PC-9 (cell line): ENCODE data around the gene SOCS1.

ENCODE experiments used
- EZH2 ChIP-seq: fragments of 200-600 bp; sonication (generic); IDR thresholded peaks from 2 replicates; pipeline ENCODE4 v1.8.0; 2017; ENCODE audit warnings: antibody characterized with exemption, low read depth
- TF ChIP-seq, protein P1 (sequence below): fragments of 200-600 bp; sonication (generic); conservative IDR thresholded peaks from 2 replicates; pipeline ENCODE4 v1.6.1; 2017; ENCODE audit warnings: mixed run types, antibody characterized with exemption, mild to moderate bottlenecking, moderate library complexity

DNA sequence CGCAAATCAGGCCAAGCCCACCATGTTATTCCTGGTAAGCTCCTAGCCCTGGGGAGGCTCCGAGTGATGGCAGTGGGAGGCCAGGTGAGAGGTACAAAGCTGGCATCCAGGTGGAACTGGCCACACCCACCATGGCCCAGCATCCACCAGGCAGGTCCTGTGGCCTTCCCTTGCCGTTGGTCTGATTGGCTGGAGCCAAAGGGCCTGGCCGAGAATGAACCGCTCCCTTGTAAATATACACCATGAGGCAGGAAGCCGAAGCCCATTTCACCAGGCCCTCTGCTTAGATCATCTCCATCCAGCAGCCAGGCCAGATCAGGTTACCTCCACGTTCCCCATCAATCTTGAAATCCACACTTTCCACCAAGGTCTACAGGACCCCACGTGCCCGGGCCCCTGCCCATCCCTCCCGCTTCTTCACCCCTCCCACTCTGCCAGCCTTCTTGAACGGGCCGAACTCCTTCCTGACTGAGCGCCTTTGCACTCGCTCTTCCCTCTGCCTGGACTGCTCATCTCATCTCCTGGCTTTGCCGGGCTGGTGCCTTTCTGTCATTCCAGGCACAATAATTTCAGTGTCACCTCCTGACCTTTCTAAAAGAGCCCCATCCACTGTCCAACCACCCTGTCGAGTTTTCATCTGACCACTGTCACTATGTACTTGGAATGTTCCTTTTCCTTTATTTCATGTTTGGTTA is 5.8 kb downstream of the SOCS1 start:
- TF ChIP-seq, protein P1, sequence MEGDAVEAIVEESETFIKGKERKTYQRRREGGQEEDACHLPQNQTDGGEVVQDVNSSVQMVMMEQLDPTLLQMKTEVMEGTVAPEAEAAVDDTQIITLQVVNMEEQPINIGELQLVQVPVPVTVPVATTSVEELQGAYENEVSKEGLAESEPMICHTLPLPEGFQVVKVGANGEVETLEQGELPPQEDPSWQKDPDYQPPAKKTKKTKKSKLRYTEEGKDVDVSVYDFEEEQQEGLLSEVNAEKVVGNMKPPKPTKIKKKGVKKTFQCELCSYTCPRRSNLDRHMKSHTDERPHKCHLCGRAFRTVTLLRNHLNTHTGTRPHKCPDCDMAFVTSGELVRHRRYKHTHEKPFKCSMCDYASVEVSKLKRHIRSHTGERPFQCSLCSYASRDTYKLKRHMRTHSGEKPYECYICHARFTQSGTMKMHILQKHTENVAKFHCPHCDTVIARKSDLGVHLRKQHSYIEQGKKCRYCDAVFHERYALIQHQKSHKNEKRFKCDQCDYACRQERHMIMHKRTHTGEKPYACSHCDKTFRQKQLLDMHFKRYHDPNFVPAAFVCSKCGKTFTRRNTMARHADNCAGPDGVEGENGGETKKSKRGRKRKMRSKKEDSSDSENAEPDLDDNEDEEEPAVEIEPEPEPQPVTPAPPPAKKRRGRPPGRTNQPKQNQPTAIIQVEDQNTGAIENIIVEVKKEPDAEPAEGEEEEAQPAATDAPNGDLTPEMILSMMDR: no peak
- TF ChIP-seq EZH2: no peak
